ENCODE results near the gene FAM210B. TPM values are rescaled to one million over a fixed set of nuclear protein-coding genes. Genes with fewer than 3 reads are reported as not detected.
"Not testable (repeated sequence)": the region's sequence is repeated elsewhere in the genome, so short reads cannot be mapped to it uniquely, and the experiment has no call there.

The FAM210B gene
- total and polyA plus RNA-seq, 9 donors: 61.5 to 148 (median 120) TPM

GRCh38 chr20:56323206-56323605 lies 35.6 kb upstream of the FAM210B start:
- TF ChIP-seq CTCF (IDR thresholded peaks at IDR 0.05) (no peak), EP300 (IDR thresholded peaks at IDR 0.05) (no peak), POLR2A (IDR thresholded peaks at IDR 0.05) (no peak)
- H3K4me1 ChIP-seq (ENCODE audit: insufficient read depth): peaks cover 4% of the 10 kb centered on the region
- 24 to 30% (median 29%) methylated on average over 2 of the region's 2 CpGs for WGBS, 3 donors
- no peaks in the 10 kb centered on the region for H3K36me3 ChIP-seq
- intact Hi-C loops (cut with DNase I): no loop called here
- no peak overlapping the region for H3K4me3 ChIP-seq
- DNase-seq: no peak
- H3K27me3 ChIP-seq: no peaks in the 10 kb centered on the region
- no peak overlapping the region for H3K27ac ChIP-seq
- H3K9me3 ChIP-seq: no peaks in the 10 kb centered on the region

GRCh38 chr20:56323656-56324055 lies 35.1 kb upstream of the FAM210B start:
- intact Hi-C loops (cut with DNase I): no loop called here
- Histone ChIP-seq H3K27ac (no peak overlapping the region), H3K36me3 (no peaks in the 10 kb centered on the region), H3K4me1 (ENCODE audit: insufficient read depth) (peaks cover 4% of the 10 kb centered on the region), H3K9me3 (no peaks in the 10 kb centered on the region), H3K4me3 (no peak overlapping the region), H3K27me3 (no peaks in the 10 kb centered on the region)
- TF ChIP-seq CTCF (IDR thresholded peaks at IDR 0.05): no peak
- TF ChIP-seq POLR2A (IDR thresholded peaks at IDR 0.05): no peak
- TF ChIP-seq EP300 (IDR thresholded peaks at IDR 0.05): no peak
- WGBS, 3 donors: 55 to 62% (median 57%) methylated on average over 6 of the region's 6 CpGs
- DNase-seq: no peak

DNA sequence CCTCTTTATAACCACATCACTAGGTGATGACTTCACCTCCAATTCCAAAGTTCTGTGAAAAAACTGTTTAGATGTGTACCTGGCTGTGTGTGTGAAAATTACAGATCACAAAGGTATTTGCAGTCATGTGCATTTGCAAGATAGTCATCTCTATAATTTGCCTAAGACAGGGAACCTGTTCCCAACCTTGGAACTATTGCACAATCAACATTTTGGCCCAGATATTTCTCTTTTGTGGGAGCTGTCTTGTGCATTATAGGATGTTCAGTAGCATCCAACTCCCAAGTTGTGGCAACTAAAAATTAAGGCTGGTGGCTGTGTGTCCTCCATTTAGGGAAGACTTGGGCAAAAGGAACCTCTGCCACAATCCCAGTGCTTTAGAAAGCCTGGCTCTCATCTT lies 34.0 kb upstream of the FAM210B start:
- intact Hi-C loops (cut with DNase I): no loop called here
- Histone ChIP-seq H3K9me3 (no peaks in the 10 kb centered on the region), H3K36me3 (no peaks in the 10 kb centered on the region), H3K4me1 (ENCODE audit: insufficient read depth) (peaks cover 4% of the 10 kb centered on the region), H3K4me3 (no peak overlapping the region), H3K27ac (no peak overlapping the region), H3K27me3 (no peaks in the 10 kb centered on the region)
- no peak for TF ChIP-seq EP300 (IDR thresholded peaks at IDR 0.05)
- no peak for TF ChIP-seq POLR2A (IDR thresholded peaks at IDR 0.05)
- TF ChIP-seq CTCF (IDR thresholded peaks at IDR 0.05): no peak
- no peak for DNase-seq

- no peaks in the 10 kb centered on the region for H3K27me3 ChIP-seq
- H3K36me3 ChIP-seq: no peaks in the 10 kb centered on the region
- H3K4me3 ChIP-seq: no peak overlapping the region
- H3K4me1 ChIP-seq (ENCODE audit: insufficient read depth): no peaks in the 10 kb centered on the region
- DNase-seq: no peak
- TF ChIP-seq CTCF (IDR thresholded peaks at IDR 0.05) (no peak), POLR2A (IDR thresholded peaks at IDR 0.05) (no peak), EP300 (IDR thresholded peaks at IDR 0.05) (no peak)
- 24 to 42% (median 39%) methylated on average over 5 of the region's 5 CpGs for WGBS, 3 donors
- H3K9me3 ChIP-seq: no peaks in the 10 kb centered on the region
- intact Hi-C loops (cut with DNase I): no loop called here
- no peak overlapping the region for H3K27ac ChIP-seq
Observed at GRCh38 chr20:56328861-56329260, 29.9 kb upstream of the FAM210B start.

DNA sequence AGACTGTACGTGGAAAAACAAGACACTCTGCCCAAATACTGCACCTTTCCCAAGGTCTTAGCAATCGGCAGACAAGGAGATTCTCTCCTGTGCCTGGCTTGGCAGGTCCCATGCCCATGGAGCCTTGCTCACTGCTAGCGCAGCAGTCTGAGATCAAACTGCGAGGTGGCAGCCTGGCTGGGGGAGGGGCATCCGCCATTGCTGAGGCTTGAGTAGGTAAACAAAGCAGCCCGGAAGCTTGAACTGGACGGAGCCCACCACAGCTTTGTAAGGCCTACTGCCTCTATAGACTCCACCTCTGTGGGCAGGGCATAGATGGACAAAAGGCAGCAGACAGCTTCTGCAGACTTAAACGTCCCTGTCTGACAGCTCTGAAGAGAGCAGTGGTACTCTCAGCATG lies 22.1 kb upstream of the FAM210B start:
- WGBS, 3 donors: 65 to 76% (median 74%) methylated on average over 8 of the region's 8 CpGs

More for the DNA sequence above, 22.1 kb upstream of the FAM210B start:
- H3K4me3 ChIP-seq; DNase-seq; intact Hi-C loops (cut with DNase I); H3K4me1 ChIP-seq (ENCODE audit: insufficient read depth); H3K27ac ChIP-seq; H3K36me3 ChIP-seq; H3K9me3 ChIP-seq; H3K27me3 ChIP-seq: not testable (repeated sequence)

Measured in ovary (tissue), 9 donors.